Uterus (tissue), 4 donors: ENCODE results near the gene STX10. TPM values are rescaled to one million over a fixed set of nuclear protein-coding genes. Genes with fewer than 3 reads are reported as not detected.

Experiments used
- DNase-seq, 2 donors: peaks; one replicate each; pipeline ENCODE4 v3.0.0-alpha.2; 2019 to 2020
- H3K27ac ChIP-seq, 2 donors: fragments of 200-600 bp; sonication (generic); 1 replicate in 1 of 2; 2 replicates in 1 of 2; pipeline ENCODE4 v1.5.1; 2016 to 2018
- H3K27me3 ChIP-seq, 2 donors: fragments of 200-600 bp; sonication (generic); one replicate each; pipeline ENCODE4 v1.5.1; 2018 to 2019; ENCODE audit warnings: control low read depth in 1 of 2
- H3K36me3 ChIP-seq, 2 donors: fragments of 200-600 bp; sonication (generic); one replicate each; pipeline ENCODE4 v1.5.1; 2019; ENCODE audit warnings: control low read depth in 1 of 2
- H3K4me1 ChIP-seq, 2 donors: fragments of 200-600 bp; sonication (generic); one replicate each; pipeline ENCODE4 v1.5.1; 2018 to 2019; ENCODE audit warnings: control low read depth in 1 of 2
- H3K4me3 ChIP-seq, 2 donors: fragments of 200-600 bp; sonication (generic); 1 replicate in 1 of 2; 2 replicates in 1 of 2; pipeline ENCODE4 v1.5.1; 2018 to 2019; ENCODE audit warnings: mild to moderate bottlenecking in 1 of 2
- H3K9me3 ChIP-seq, 2 donors: fragments of 200-600 bp; sonication (generic); one replicate each; pipeline ENCODE4 v1.5.1; 2019; ENCODE audit warnings: control low read depth in 1 of 2
- CTCF ChIP-seq, 4 experiments: fragments of 200-600 bp in 2 of 4; fragments of 450-650 bp in 2 of 4; sonication (generic) in 2 of 4; IDR thresholded peaks; one replicate each; pipeline ENCODE4 v1.5.1; 2016 to 2019; ENCODE audit warnings: antibody characterized with exemption in 4 of 4, mild to moderate bottlenecking in 2 of 4, moderate library complexity in 1 of 4
- POLR2A ChIP-seq, 2 donors: fragments of 450-650 bp; IDR thresholded peaks; one replicate each; pipeline ENCODE4 v1.6.1; 2016; ENCODE audit warnings: antibody characterized with exemption in 2 of 2, mild to moderate bottlenecking in 1 of 2, moderate library complexity in 1 of 2
- intact Hi-C: fragments of 100-400 bp; cut with DNase I; formaldehyde crosslinking; loops from one replicate; pipeline ENCODE4 v1.15.1; 2023; ENCODE audit warnings: low total_unique reads
- total RNA-seq, 4 donors: library from RNA; depleted of rRNA in 3 of 4; stranded (reverse); fragments of >200 nt in 3 of 4; gene quantifications; one replicate each; pipeline versions ENCODE4 v1.1.0 to v1.2.4, GENCODE V29; 2014 to 2023
- donor health status: DM: yes; HTN: yes; CAD: no.

STX10 gene
- total RNA-seq, 4 donors from 2014 or later: 42.2 to 72.1 (median 44.8) TPM

- no peak overlapping the region for H3K27ac ChIP-seq
- H3K4me1 ChIP-seq: no peaks in the 10 kb centered on the region
- H3K36me3 ChIP-seq: no peaks in the 10 kb centered on the region
- no peaks in the 10 kb centered on the region for H3K9me3 ChIP-seq
- H3K4me3 ChIP-seq: no peak overlapping the region
- no peaks in the 10 kb centered on the region for H3K27me3 ChIP-seq
- DNase-seq: no peak
- intact Hi-C loops: no loop called here
- TF ChIP-seq CTCF (IDR thresholded peaks at IDR 0.05) (no peak), POLR2A (IDR thresholded peaks at IDR 0.05) (no peak)
Measured at GRCh38 chr19:13130886-13131490, 19.2 kb downstream of the STX10 start.

- intact Hi-C loops: no loop called here
- no peak for DNase-seq
- no peaks in the 10 kb centered on the region for H3K27me3 ChIP-seq
- no peaks in the 10 kb centered on the region for H3K9me3 ChIP-seq
- H3K4me1 ChIP-seq: no peaks in the 10 kb centered on the region
- H3K4me3 ChIP-seq: no peak overlapping the region
- H3K27ac ChIP-seq: no peak overlapping the region
- TF ChIP-seq CTCF (IDR thresholded peaks at IDR 0.05) (no peak), POLR2A (IDR thresholded peaks at IDR 0.05) (no peak)
- no peaks in the 10 kb centered on the region for H3K36me3 ChIP-seq
Measured at GRCh38 chr19:13129384-13129783, 20.8 kb downstream of the STX10 start.

GRCh38 chr19:13128583-13128982, 21.6 kb downstream of the STX10 start:
- no peak for DNase-seq
- no peaks in the 10 kb centered on the region for H3K36me3 ChIP-seq
- no peak overlapping the region for H3K27ac ChIP-seq
- H3K27me3 ChIP-seq: no peaks in the 10 kb centered on the region
- no peaks in the 10 kb centered on the region for H3K4me1 ChIP-seq
- H3K9me3 ChIP-seq: no peaks in the 10 kb centered on the region
- H3K4me3 ChIP-seq: no peak overlapping the region
- TF ChIP-seq POLR2A (IDR thresholded peaks at IDR 0.05): no peak
- no peak for TF ChIP-seq CTCF (IDR thresholded peaks at IDR 0.05)
- intact Hi-C loops: no loop called here

- no peak for DNase-seq
- no peak for TF ChIP-seq CTCF (IDR thresholded peaks at IDR 0.05)
- TF ChIP-seq POLR2A (IDR thresholded peaks at IDR 0.05): no peak
- intact Hi-C loops: no loop called here
- no peak overlapping the region for H3K27ac ChIP-seq
- H3K27me3 ChIP-seq: no peaks in the 10 kb centered on the region
- H3K9me3 ChIP-seq: no peaks in the 10 kb centered on the region
- no peaks in the 10 kb centered on the region for H3K36me3 ChIP-seq
- no peak overlapping the region for H3K4me3 ChIP-seq
- H3K4me1 ChIP-seq: no peaks in the 10 kb centered on the region
Measured at GRCh38 chr19:13127811-13128575, 22.2 kb downstream of the STX10 start.

- no peaks in the 10 kb centered on the region for H3K9me3 ChIP-seq
- no peaks in the 10 kb centered on the region for H3K36me3 ChIP-seq
- TF ChIP-seq CTCF (IDR thresholded peaks at IDR 0.05) (no peak), POLR2A (IDR thresholded peaks at IDR 0.05) (no peak)
- no peaks in the 10 kb centered on the region for H3K4me1 ChIP-seq
- no peaks in the 10 kb centered on the region for H3K27me3 ChIP-seq
- intact Hi-C loops: no loop called here
- no peak for DNase-seq
- no peak overlapping the region for H3K4me3 ChIP-seq
- H3K27ac ChIP-seq: no peak overlapping the region
Measured at GRCh38 chr19:13127051-13127450, 23.1 kb downstream of the STX10 start.
